Activated T-cell treated with anti-CD3 and anti-CD28 coated beads for 4 hours (primary cell): ENCODE measurements around the gene PSMF1.

ENCODE experiments used
- DNase-seq: peaks from one replicate; pipeline ENCODE4 v3.0.0-alpha.2; 2020

PSMF1 gene

GRCh38 chr20:1195226-1195625, 76.8 kb downstream of the PSMF1 start:
- no peak for DNase-seq

- no peak for DNase-seq
These were observed 78.2 kb downstream of the PSMF1 start for GRCh38 chr20:1196634-1197033.

GRCh38 chr20:1197801-1198200, 79.4 kb downstream of the PSMF1 start:
- DNase-seq: no peak

GRCh38 chr20:1198751-1199150, 80.3 kb downstream of the PSMF1 start:
- no peak for DNase-seq

GRCh38 chr20:1199212-1199873, 80.9 kb downstream of the PSMF1 start:
- DNase-seq: no peak

GRCh38 chr20:1199964-1200363, 81.6 kb downstream of the PSMF1 start:
- no peak for DNase-seq

GRCh38 chr20:1202762-1203504, 84.5 kb downstream of the PSMF1 start, which contains the start of gene C20orf202:
C20orf202 (plus strand) TSS chr20:1203454; CDS start chr20:1203586, 132 bp downstream.
- no peak for DNase-seq

GRCh38 chr20:1203630-1204029, 85.2 kb downstream of the PSMF1 start:
- DNase-seq: no peak

GRCh38 chr20:1204113-1204512, 85.7 kb downstream of the PSMF1 start:
- DNase-seq: no peak

- no peak for DNase-seq
These were observed 86.2 kb downstream of the PSMF1 start for GRCh38 chr20:1204576-1204975.

- DNase-seq: no peak
These were observed 87.4 kb downstream of the PSMF1 start for GRCh38 chr20:1205802-1206201.

GRCh38 chr20:1206366-1207148, 88.2 kb downstream of the PSMF1 start:
- DNase-seq: no peak

- no peak for DNase-seq
These were observed 89.0 kb downstream of the PSMF1 start for GRCh38 chr20:1207293-1207878.

- DNase-seq: no peak
These were observed 91.3 kb downstream of the PSMF1 start for GRCh38 chr20:1209447-1210387.

GRCh38 chr20:1210501-1210900, 92.1 kb downstream of the PSMF1 start:
- no peak for DNase-seq

GRCh38 chr20:1212023-1212422, 93.6 kb downstream of the PSMF1 start:
- DNase-seq: no peak

- peak; percentile 58 for DNase-seq
These were observed 94.4 kb downstream of the PSMF1 start for GRCh38 chr20:1212607-1213396.

GRCh38 chr20:1214838-1215261, 96.4 kb downstream of the PSMF1 start:
- DNase-seq: no peak

GRCh38 chr20:1215386-1216170, 97.2 kb downstream of the PSMF1 start:
- peak; percentile 40 for DNase-seq
